ENCODE data around the gene CAMK1D.

DNA sequence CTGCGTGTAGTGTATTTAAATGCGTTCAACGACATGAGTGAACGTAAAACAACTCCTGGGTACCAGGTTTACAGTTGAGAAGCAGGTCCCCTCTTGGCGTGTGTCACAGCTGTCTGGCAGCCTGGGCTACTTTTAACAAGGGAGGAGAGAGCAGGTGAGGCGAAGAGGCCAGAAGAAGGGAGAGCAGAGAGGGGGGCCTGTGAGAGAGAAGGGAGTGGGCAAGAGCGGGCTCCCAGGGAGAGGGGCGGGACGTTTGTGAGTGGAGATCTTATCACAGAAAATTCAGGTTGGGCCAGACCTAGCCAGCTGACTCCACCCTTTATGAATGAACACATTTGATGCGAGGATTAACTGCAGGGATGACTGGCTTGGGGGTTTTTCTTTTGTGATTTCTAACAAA is 154.0 kb downstream of the CAMK1D start:
- TF ChIP-seq CTCF (tag by site-specific recombination; IDR thresholded peaks at IDR 0.05) (no peak), TRIM28 (IDR thresholded peaks at IDR 0.05; ENCODE audit: borderline replicate concordance, low read length) (no peak), ATF2 (tag by site-specific recombination; IDR thresholded peaks at IDR 0.05; ENCODE audit: low read depth) (no peak), ZNF610 (tag by site-specific recombination; IDR thresholded peaks at IDR 0.05; ENCODE audit: borderline replicate concordance) (no peak), ZNF585B (tag by site-specific recombination; IDR thresholded peaks at IDR 0.05) (no peak), SP2 (tag by site-specific recombination; IDR thresholded peaks at IDR 0.05) (no peak)
- TF ChIP-seq, protein P1, sequence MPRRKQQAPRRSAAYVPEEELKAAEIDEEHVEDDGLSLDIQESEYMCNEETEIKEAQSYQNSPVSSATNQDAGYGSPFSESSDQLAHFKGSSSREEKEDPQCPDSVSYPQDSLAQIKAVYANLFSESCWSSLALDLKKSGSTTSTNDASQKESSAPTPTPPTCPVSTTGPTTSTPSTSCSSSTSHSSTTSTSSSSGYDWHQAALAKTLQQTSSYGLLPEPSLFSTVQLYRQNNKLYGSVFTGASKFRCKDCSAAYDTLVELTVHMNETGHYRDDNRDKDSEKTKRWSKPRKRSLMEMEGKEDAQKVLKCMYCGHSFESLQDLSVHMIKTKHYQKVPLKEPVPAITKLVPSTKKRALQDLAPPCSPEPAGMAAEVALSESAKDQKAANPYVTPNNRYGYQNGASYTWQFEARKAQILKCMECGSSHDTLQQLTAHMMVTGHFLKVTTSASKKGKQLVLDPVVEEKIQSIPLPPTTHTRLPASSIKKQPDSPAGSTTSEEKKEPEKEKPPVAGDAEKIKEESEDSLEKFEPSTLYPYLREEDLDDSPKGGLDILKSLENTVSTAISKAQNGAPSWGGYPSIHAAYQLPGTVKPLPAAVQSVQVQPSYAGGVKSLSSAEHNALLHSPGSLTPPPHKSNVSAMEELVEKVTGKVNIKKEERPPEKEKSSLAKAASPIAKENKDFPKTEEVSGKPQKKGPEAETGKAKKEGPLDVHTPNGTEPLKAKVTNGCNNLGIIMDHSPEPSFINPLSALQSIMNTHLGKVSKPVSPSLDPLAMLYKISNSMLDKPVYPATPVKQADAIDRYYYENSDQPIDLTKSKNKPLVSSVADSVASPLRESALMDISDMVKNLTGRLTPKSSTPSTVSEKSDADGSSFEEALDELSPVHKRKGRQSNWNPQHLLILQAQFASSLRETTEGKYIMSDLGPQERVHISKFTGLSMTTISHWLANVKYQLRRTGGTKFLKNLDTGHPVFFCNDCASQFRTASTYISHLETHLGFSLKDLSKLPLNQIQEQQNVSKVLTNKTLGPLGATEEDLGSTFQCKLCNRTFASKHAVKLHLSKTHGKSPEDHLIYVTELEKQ (tag by site-specific recombination; IDR thresholded peaks at IDR 0.05; ENCODE audit: borderline replicate concordance), result no peak
- TF ChIP-seq, protein P2, sequence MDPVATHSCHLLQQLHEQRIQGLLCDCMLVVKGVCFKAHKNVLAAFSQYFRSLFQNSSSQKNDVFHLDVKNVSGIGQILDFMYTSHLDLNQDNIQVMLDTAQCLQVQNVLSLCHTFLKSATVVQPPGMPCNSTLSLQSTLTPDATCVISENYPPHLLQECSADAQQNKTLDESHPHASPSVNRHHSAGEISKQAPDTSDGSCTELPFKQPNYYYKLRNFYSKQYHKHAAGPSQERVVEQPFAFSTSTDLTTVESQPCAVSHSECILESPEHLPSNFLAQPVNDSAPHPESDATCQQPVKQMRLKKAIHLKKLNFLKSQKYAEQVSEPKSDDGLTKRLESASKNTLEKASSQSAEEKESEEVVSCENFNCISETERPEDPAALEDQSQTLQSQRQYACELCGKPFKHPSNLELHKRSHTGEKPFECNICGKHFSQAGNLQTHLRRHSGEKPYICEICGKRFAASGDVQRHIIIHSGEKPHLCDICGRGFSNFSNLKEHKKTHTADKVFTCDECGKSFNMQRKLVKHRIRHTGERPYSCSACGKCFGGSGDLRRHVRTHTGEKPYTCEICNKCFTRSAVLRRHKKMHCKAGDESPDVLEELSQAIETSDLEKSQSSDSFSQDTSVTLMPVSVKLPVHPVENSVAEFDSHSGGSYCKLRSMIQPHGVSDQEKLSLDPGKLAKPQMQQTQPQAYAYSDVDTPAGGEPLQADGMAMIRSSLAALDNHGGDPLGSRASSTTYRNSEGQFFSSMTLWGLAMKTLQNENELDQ (tag by site-specific recombination; IDR thresholded peaks at IDR 0.05; ENCODE audit: low read depth), result no peak

Data from HEK293 (cell line).